Activated naive CD8-positive, alpha-beta T cell treated with anti-CD3 and anti-CD28 coated beads, Interleukin-2, amount 10 ng/mL, durations not matched to agents 7 days and 5 days (primary cell): ENCODE data around the gene ZNF10. TPM values are rescaled to one million over a fixed set of nuclear protein-coding genes. Genes with fewer than 3 reads are reported as not detected.

Experiments
- ATAC-seq: fragments of 150-1000 bp; cut with Tn5 transposase; one replicate; pipeline ENCODE4 v1.10.0; 2021; ENCODE audit warnings: low read depth, moderate library complexity
- POLR2A ChIA-PET: fragments of 350-600 bp; sonication (Branson Sonifier 250); formaldehyde crosslinking; loops from one replicate; lab custom pipeline; 2021; ENCODE audit warnings: antibody characterized with exemption; lab: Charles Lee
- DNase-seq: peaks from one replicate; pipeline ENCODE4 v3.0.0; 2021
- H3K27ac Mint-ChIP-seq: one replicate; pipeline ENCODE4 v1.8.0; 2022; ENCODE audit warnings: mild to moderate bottlenecking, mixed read lengths
- H3K27me3 Mint-ChIP-seq: one replicate; pipeline ENCODE4 v1.8.0; 2022; ENCODE audit warnings: mild to moderate bottlenecking, moderate library complexity, mixed read lengths
- H3K36me3 Mint-ChIP-seq: one replicate; pipeline ENCODE4 v1.8.0; 2021; ENCODE audit warnings: mild to moderate bottlenecking, mixed read lengths
- H3K4me1 Mint-ChIP-seq: one replicate; pipeline ENCODE4 v1.8.0; 2021; ENCODE audit warnings: mixed read lengths
- H3K4me3 Mint-ChIP-seq: one replicate; pipeline ENCODE4 v1.8.0; 2022; ENCODE audit warnings: mild to moderate bottlenecking, moderate library complexity, mixed read lengths
- H3K9me3 Mint-ChIP-seq: one replicate; pipeline ENCODE4 v1.8.0; 2021; ENCODE audit warnings: mixed read lengths
- total RNA-seq, 2 experiments: library from RNA; stranded (reverse); gene quantifications; one replicate each; pipeline ENCODE4 v1.2.3, GENCODE V29; 2021

The ZNF10 gene
- 10 to 100 TPM; 10.8 to 15.4 TPM for total RNA-seq

DNA sequence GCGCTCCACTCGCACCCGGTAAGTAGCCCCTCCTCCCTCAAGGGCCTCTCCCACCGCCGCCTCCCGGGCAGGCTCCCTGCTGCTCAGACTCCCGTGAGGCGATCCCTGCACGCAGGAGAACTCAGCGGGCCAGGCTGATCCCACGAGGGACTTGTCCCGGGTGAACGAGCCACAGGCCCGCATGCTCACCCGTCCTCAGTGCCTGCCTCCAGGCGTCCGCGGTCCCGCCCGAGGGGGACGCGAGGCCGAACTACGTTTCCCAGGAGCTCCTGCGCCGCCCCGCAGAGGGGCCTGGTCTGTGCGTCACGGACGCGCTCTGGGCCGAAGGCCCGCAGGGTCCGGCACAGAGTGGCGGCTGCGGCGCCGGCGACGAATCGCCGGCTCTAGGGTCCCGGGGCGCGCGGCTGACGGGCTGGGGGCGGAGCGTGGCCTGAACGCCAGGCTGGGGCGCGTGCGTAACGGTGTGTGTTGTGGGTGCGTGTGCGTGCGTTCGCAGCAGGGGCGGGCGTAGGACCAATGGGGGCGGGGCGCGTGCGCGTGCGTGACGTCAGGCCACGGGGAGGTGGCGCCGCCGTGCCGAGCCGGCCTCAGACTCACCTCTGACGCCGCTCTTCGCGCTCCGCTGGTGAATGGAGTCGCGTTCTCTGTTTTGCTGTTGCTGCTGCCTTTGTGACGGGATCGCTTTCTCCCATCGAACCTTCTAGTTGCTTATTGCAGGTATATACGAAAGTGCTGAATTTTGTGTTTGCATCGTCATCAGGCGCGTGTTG lies at the start of gene ZNF10, which contains the start of gene ZNF891:
Gene ZNF10, plus strand, starts transcription at position 590 of the 770 bp plus-strand sequence. CDS start 13,866 bp downstream, outside the sequence.
Gene ZNF891, minus strand, starts transcription at position 237 of the 770 bp plus-strand sequence. CDS start 8,356 bp downstream, outside the sequence.
- H3K27me3 Mint-ChIP-seq, result no peaks in the 10 kb centered on the region
- H3K36me3 Mint-ChIP-seq, result peaks cover 52% of the 10 kb centered on the region
- ATAC-seq (peak; percentile 91), DNase-seq (peak; percentile 98)
- peaks cover 31% of the 10 kb centered on the region for H3K9me3 Mint-ChIP-seq
- H3K27ac Mint-ChIP-seq, result peak within 1 kb of the TSS; percentile 99
- POLR2A ChIA-PET, result interaction anchor here (0.9 to 2.2 kb wide), 8 partner anchors 49 to 221 kb away, joined by 3 to 12 read pairs (median 6); partner anchors contain the start of genes ZNF26, ZNF268 and ZNF84
- peaks cover 16% of the 10 kb centered on the region for H3K4me1 Mint-ChIP-seq
- peak within 1 kb of the TSS; percentile 95 for H3K4me3 Mint-ChIP-seq

DNA sequence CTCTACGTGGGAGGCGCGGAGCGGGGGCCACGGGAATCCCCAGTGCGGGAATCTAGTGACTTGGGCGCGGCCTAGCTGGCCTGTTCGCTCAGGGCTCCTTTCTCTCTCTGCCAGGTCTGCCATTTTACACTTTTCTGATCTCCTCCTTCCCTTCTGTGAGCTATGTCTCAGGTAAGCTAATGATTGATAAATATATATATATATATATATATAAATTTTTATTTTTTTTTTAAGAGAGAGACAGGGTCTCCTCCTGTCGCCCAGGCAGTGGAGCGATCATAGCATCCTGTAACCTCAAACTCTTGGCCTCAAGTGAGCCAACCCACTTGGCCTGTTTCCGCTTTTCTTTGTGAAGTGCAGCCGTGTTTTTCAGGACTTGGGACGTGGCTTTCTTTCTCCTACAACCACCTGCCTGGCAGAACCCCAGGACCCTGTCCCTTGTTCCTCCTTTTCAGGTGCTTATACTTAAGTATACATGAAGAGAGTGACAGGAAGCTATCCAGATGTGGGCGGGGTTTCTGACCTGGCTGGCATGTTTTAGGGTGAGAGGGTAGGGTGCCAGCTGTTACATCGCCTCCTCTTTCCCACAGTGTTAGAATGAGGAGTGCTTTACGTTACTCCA lies 49.2 kb upstream of the ZNF10 start:
- peaks cover 28% of the 10 kb centered on the region for H3K9me3 Mint-ChIP-seq
- DNase-seq (no peak), ATAC-seq (no peak)
- no peak overlapping the region for H3K27ac Mint-ChIP-seq
- POLR2A ChIA-PET, result interaction anchor here (1.0 to 2.6 kb wide), 5 partner anchors 44 to 100 kb away, joined by 3 to 29 read pairs (median 7); partner anchors contain the start of genes ZNF10, ZNF26, ZNF268 and ZNF84
- peaks cover 4% of the 10 kb centered on the region for H3K4me1 Mint-ChIP-seq
- H3K27me3 Mint-ChIP-seq, result no peaks in the 10 kb centered on the region
- no peak overlapping the region for H3K4me3 Mint-ChIP-seq
- H3K36me3 Mint-ChIP-seq, result peaks cover 47% of the 10 kb centered on the region

DNA sequence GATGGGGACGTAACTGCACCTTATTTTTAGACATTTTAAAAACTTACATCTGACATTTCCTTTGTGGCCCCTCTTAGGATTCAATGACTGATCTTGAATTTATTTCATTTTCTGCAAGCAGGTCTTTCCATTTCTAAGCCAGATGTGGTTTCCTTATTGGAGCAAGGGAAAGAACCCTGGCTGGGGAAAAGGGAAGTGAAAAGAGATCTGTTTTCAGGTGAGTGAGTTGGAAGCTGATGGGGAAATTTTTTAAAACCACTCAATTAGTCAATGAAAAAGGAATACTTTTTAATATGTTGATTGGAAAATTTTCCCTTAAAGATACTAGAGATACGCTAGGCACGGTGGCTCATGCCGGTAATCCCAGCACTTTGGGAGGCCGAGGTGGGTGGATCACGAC lies 47.1 kb upstream of the ZNF10 start:
- Mint-ChIP-seq H3K9me3 (peaks cover 29% of the 10 kb centered on the region), H3K36me3 (peaks cover 65% of the 10 kb centered on the region), H3K27me3 (no peaks in the 10 kb centered on the region), H3K4me3 (no peak overlapping the region), H3K27ac (no peak overlapping the region), H3K4me1 (peaks cover 4% of the 10 kb centered on the region)
- ATAC-seq (no peak), DNase-seq (no peak)
- POLR2A ChIA-PET, result no interaction called here

DNA sequence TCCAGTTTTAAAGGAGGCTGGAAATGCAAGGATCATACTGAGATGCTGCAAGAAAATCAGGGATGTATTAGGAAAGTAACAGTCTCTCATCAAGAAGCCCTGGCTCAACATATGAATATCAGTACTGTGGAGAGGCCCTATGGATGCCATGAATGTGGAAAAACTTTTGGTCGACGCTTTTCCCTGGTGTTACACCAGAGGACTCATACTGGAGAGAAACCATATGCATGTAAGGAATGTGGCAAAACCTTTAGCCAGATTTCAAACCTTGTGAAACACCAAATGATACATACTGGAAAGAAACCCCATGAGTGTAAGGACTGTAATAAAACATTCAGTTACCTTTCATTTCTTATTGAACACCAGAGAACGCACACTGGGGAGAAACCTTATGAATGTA lies 24.8 kb upstream of the ZNF10 start:
- Mint-ChIP-seq H3K27ac (no peak overlapping the region), H3K36me3 (peaks cover 82% of the 10 kb centered on the region), H3K4me3 (no peak overlapping the region), H3K27me3 (no peaks in the 10 kb centered on the region), H3K9me3 (peaks cover 42% of the 10 kb centered on the region), H3K4me1 (no peaks in the 10 kb centered on the region)
- POLR2A ChIA-PET, result no interaction called here
- no peak for DNase-seq
- no peak for ATAC-seq

DNA sequence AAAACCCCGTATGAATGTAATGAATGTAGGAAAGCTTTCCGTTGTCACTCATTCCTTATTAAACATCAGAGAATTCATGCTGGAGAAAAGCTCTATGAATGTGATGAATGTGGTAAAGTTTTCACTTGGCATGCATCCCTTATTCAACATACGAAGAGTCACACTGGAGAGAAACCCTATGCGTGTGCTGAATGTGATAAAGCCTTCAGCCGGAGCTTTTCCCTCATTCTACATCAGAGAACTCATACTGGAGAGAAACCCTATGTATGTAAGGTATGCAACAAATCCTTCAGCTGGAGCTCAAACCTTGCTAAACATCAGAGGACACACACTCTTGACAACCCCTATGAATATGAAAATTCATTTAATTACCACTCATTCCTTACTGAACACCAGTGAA lies 24.2 kb upstream of the ZNF10 start:
- Mint-ChIP-seq H3K4me3 (no peak overlapping the region), H3K4me1 (no peaks in the 10 kb centered on the region), H3K9me3 (peaks cover 42% of the 10 kb centered on the region), H3K27ac (no peak overlapping the region), H3K36me3 (peaks cover 78% of the 10 kb centered on the region), H3K27me3 (no peaks in the 10 kb centered on the region)
- POLR2A ChIA-PET, result no interaction called here
- no peak for DNase-seq
- ATAC-seq, result no peak

DNA sequence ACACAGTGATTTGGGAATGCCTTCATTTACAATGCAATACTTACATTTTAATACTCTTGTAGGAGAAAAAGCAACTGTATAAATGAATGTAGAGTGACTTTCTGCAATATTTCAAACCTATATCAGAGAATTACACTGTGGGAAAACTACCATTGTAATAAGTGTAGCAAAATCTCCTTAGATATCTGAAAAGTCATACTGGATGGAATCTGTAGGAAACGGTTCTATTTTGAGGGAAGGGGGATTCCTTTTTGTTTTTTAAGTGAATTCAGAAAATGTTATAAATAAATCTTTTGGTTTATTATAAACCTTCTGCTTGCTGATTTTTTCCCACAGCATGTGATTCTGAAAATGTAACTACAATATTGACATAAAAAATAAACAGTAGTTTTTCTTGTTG lies 23.3 kb upstream of the ZNF10 start:
- POLR2A ChIA-PET, result no interaction called here
- no peaks in the 10 kb centered on the region for H3K27me3 Mint-ChIP-seq
- H3K36me3 Mint-ChIP-seq, result peaks cover 73% of the 10 kb centered on the region
- no peak overlapping the region for H3K27ac Mint-ChIP-seq
- H3K9me3 Mint-ChIP-seq, result peaks cover 43% of the 10 kb centered on the region
- DNase-seq (no peak), ATAC-seq (no peak)
- no peak overlapping the region for H3K4me3 Mint-ChIP-seq
- no peaks in the 10 kb centered on the region for H3K4me1 Mint-ChIP-seq

DNA sequence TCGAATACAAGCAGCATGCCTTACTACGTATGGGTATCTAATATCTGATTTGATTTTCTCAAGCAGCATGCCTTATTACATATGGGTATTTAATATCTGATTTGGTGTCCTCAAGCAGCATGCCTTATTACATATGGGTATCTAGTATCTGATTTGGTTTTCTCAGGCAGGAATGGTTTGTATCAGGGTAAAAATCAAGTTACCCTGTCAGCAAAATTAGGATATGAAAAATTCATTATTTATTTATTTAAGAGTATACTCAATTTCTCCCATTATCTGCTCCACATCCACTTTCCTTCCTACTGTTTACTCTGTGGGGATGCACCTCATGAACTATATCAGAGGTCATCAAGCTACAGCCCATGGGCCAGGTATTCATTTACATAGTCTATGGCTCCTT lies 22.3 kb upstream of the ZNF10 start:
- Mint-ChIP-seq H3K4me1 (no peaks in the 10 kb centered on the region), H3K9me3 (peaks cover 42% of the 10 kb centered on the region), H3K4me3 (no peak overlapping the region), H3K36me3 (peaks cover 65% of the 10 kb centered on the region), H3K27me3 (no peaks in the 10 kb centered on the region), H3K27ac (no peak overlapping the region)
- ATAC-seq, result no peak
- POLR2A ChIA-PET, result no interaction called here
- no peak for DNase-seq

DNA sequence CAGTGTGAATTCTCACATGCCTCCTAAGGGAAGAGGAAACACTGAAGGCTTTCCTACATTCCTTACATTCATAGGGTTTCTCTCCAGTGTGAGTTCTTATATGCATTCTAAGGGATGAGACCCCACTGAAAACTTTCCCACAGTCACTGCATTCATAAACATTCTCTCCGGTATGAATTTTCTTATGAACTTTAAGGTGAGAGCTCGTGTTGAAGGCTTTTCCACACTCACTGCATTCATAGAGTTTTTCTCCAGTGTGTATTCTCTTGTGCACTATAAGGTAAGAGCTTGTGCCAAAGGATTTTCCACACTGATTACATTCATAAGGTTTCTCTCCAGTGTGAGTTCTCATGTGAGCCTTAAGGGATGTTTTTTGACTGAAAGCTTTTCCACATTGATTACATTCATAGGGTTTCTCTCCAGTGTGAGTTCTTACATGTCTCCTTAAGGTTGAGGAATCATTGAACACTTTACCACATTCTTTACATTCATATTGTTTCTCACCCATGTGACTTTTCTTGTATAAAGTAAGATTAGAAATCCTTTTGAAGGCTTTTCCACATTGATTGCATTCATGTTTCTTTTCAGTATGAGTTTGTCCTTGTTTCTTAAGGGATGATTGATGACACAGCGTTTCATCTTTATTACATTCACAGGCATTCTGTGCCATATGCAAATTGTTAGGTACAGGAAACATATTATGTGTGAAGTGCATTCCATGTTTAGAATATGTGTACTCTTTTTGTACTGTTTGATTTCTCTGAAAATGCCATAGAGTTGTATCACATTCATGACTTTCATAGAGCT lies 9.8 kb upstream of the ZNF10 start:
- POLR2A ChIA-PET, result no interaction called here
- Mint-ChIP-seq H3K9me3 (peaks cover 48% of the 10 kb centered on the region), H3K27ac (no peak overlapping the region), H3K4me3 (no peak overlapping the region), H3K27me3 (no peaks in the 10 kb centered on the region), H3K4me1 (no peaks in the 10 kb centered on the region), H3K36me3 (peaks cover 64% of the 10 kb centered on the region)
- ATAC-seq, result no peak
- no peak for DNase-seq

DNA sequence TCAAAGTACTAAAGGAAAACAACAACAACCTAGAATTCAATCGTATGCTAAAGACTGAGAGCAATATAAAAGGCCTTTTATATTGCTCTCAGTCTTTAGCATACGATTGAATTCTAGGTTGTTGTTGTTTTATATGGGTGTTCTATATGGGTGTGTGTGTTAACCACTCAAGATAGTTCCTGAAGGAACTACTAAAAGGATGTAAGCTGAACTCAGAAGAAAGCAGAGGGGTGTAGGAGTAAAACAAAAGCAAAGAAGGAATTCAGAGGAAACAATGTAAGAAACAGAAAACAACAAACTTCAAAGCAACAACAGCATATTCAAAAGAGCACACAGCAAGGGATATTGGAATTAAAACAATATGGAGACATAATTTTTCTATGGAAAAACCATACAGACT lies 5.8 kb upstream of the ZNF10 start:
- no peaks in the 10 kb centered on the region for H3K27me3 Mint-ChIP-seq
- POLR2A ChIA-PET, result no interaction called here
- no peak for ATAC-seq
- H3K27ac Mint-ChIP-seq, result no peak overlapping the region
- peaks cover 8% of the 10 kb centered on the region for H3K4me1 Mint-ChIP-seq
- DNase-seq, result no peak
- no peak overlapping the region for H3K4me3 Mint-ChIP-seq
- peaks cover 64% of the 10 kb centered on the region for H3K36me3 Mint-ChIP-seq
- peaks cover 37% of the 10 kb centered on the region for H3K9me3 Mint-ChIP-seq

DNA sequence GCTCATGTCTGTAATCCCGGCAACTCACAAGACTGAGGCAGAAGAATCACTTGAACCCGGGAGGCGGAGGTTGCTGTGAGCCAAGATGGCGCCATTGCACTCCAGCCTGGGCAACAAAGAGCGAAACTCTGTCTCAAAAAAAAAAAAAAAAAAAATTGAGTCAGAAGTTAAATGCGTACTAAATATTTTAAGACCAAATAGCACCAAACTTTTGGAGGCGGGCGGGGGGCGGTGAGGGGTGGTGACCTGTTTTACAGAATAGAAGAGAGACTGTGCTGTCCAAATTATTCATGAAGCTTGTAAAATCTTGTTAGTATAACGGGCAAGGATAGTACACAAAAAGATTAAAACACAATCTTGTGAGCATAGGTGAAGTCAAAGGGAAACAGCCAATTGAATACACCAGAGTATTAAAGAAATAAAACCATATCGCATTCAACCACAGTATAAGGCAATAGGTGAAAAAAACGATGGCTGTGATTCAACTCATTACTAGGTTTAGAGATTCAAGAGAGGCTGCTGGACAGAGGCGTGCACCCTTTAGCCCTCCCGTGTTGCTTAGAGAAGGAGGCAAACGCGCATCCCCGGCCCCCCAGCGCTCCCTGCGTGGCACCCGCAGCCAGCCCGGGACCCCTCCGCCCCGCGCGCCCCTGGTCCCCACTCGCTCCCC lies 924 bp upstream of the ZNF10 start:
- Mint-ChIP-seq H3K4me3 (peak overlapping the region; percentile 95), H3K27ac (peak overlapping the region; percentile 99), H3K36me3 (peaks cover 53% of the 10 kb centered on the region), H3K4me1 (peaks cover 16% of the 10 kb centered on the region), H3K9me3 (peaks cover 31% of the 10 kb centered on the region), H3K27me3 (no peaks in the 10 kb centered on the region)
- POLR2A ChIA-PET, result interaction anchor here (0.9 to 2.2 kb wide), 8 partner anchors 48 to 220 kb away, joined by 3 to 12 read pairs (median 6); partner anchors contain the start of genes ZNF26, ZNF268 and ZNF84
- DNase-seq, result no peak
- ATAC-seq, result no peak

DNA sequence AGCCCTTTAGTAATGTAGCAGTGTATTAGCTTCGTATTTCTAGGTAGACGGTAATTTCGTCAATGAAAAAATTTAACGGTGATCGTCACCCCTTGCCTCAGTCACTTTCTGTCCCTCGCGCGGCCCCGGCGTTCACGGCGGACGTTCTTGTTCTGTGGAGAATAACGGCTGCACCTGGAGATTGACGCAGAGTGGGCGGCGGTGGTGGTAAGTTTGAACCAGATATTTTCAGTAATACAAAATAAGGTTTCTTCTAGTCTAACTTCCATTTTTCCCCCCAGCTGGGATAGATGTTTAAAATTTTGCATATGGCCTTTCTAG lies 341 bp downstream of the ZNF10 start:
- peak; percentile 5 for ATAC-seq
- H3K36me3 Mint-ChIP-seq, result peaks cover 52% of the 10 kb centered on the region
- no peaks in the 10 kb centered on the region for H3K27me3 Mint-ChIP-seq
- DNase-seq, result peak; percentile 63
- H3K4me1 Mint-ChIP-seq, result peaks cover 16% of the 10 kb centered on the region
- peaks cover 30% of the 10 kb centered on the region for H3K9me3 Mint-ChIP-seq
- peak overlapping the region; percentile 99 for H3K27ac Mint-ChIP-seq
- peak overlapping the region; percentile 95 for H3K4me3 Mint-ChIP-seq
- POLR2A ChIA-PET, result interaction anchor here (1.2 to 2.2 kb wide), 5 partner anchors 49 to 222 kb away, joined by 3 to 12 read pairs (median 7); partner anchors contain the start of genes ZNF26 and ZNF268

DNA sequence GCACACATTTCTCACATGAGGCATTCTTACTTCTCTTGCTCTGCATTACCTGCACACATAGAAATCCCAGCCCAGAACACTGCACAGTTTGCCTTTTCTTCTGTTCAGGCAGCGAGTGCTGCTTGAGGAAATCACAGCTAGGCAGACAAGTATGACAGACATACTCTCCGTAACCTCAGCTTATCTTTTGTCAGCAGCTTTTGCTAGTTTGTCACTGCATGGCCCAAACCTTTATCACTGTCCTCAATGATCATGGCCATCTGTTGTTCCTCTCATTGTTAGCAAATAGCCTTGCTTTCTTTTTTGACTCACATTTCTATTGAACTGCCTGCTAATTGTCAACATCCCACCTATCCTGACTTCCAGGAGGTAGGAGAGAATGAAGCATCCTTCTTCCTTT lies 5.3 kb downstream of the ZNF10 start:
- POLR2A ChIA-PET, result no interaction called here
- no peak overlapping the region for H3K4me3 Mint-ChIP-seq
- H3K36me3 Mint-ChIP-seq, result peaks cover 74% of the 10 kb centered on the region

DNA sequence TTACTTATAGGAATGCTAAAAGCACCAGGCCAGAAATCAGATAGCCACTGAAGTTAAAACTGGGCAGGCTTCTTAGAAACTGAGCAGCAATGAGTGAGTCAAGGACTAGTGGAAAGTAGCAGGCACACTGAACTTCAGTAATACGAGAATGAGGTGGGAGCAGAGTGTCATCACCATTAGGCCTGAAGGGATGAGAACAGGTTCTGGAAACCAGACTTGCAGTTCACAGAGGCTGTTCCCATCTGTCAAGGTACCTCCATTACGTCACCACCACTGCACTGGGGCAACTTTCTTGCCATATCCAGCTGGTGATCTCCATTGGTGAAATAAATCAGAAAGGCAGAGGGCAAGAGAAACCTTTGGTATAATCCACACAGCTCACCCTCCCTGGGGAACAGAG lies 15.6 kb downstream of the ZNF10 start:
- Mint-ChIP-seq H3K4me3 (no peak overlapping the region), H3K27ac (no peak overlapping the region), H3K9me3 (peaks cover 38% of the 10 kb centered on the region), H3K27me3 (no peaks in the 10 kb centered on the region), H3K4me1 (no peaks in the 10 kb centered on the region), H3K36me3 (peaks cover 68% of the 10 kb centered on the region)
- DNase-seq (no peak), ATAC-seq (no peak)
- POLR2A ChIA-PET, result no interaction called here

More for the DNA sequence above, 5.3 kb downstream of the ZNF10 start:
- H3K27ac Mint-ChIP-seq, result no peak overlapping the region
- peaks cover 8% of the 10 kb centered on the region for H3K4me1 Mint-ChIP-seq
- no peak for ATAC-seq
- H3K27me3 Mint-ChIP-seq, result no peaks in the 10 kb centered on the region
- DNase-seq, result no peak
- peaks cover 47% of the 10 kb centered on the region for H3K9me3 Mint-ChIP-seq
